Liver (tissue), 9 donors: ENCODE results near the gene ARL14EP. TPM values are rescaled to one million over a fixed set of nuclear protein-coding genes. Genes with fewer than 3 reads are reported as not detected.

Experiments
- DNase-seq: peaks from one replicate; pipeline ENCODE4 v3.0.0-alpha.2; 2017; ENCODE audit warnings: low spot score
- H3K27ac ChIP-seq, 2 donors: one replicate each; pipeline ENCODE4 v1.7.0; 2013; ENCODE audit warnings: inconsistent platforms in 2 of 2, low read length in 2 of 2, control low read depth in 1 of 2, low read depth in 1 of 2, mild to moderate bottlenecking in 1 of 2
- H3K27me3 ChIP-seq, 4 donors: one replicate each; pipeline versions ENCODE4 v1.6.1 to v1.7.0; 2013; ENCODE audit warnings: low read length in 3 of 4, inconsistent platforms in 1 of 4, mild to moderate bottlenecking in 1 of 4, moderate library complexity in 1 of 4; ENCODE audit not compliant: control insufficient read depth in 4 of 4, insufficient read depth in 4 of 4
- H3K36me3 ChIP-seq, 4 donors: one replicate each; pipeline versions ENCODE4 v1.6.1 to v1.7.0; 2013; ENCODE audit warnings: low read length in 3 of 4, mild to moderate bottlenecking in 3 of 4, low read depth in 1 of 4, moderate library complexity in 1 of 4; ENCODE audit not compliant: control insufficient read depth in 4 of 4, insufficient read depth in 3 of 4
- H3K4me1 ChIP-seq, 4 donors: one replicate each; pipeline versions ENCODE4 v1.6.1 to v1.7.0; 2013; ENCODE audit warnings: low read length in 3 of 4, mild to moderate bottlenecking in 3 of 4, moderate library complexity in 1 of 4; ENCODE audit not compliant: control insufficient read depth in 4 of 4, insufficient read depth in 4 of 4
- H3K4me3 ChIP-seq, 3 donors: one replicate each; pipeline versions ENCODE4 v1.6.1 to v1.7.0; 2013; ENCODE audit warnings: low read length in 3 of 3, control low read depth in 1 of 3, low read depth in 1 of 3, mild to moderate bottlenecking in 1 of 3
- H3K9ac ChIP-seq, 2 donors: one replicate each; pipeline ENCODE4 v1.7.0; 2013; ENCODE audit warnings: low read length in 2 of 2, mild to moderate bottlenecking in 2 of 2, moderate library complexity in 2 of 2, control low read depth in 1 of 2, low read depth in 1 of 2
- H3K9me3 ChIP-seq, 4 donors: one replicate each; pipeline versions ENCODE4 v1.6.1 to v1.7.0; 2013; ENCODE audit warnings: low read length in 3 of 4; ENCODE audit not compliant: control insufficient read depth in 4 of 4
- ATF3 ChIP-seq: IDR thresholded peaks from 2 replicates; pipeline ENCODE4 v1.6.1; 2016; ENCODE audit warnings: antibody characterized with exemption
- CTCF ChIP-seq: fragments of 150-350 bp; IDR thresholded peaks from 2 replicates; pipeline ENCODE4 v1.5.1; 2017; ENCODE audit warnings: improper control_type of control experiment, low read depth, low read length; ENCODE audit not compliant: missing input control
- EGR1 ChIP-seq, 2 donors: IDR thresholded peaks; 2 replicates each; pipeline ENCODE4 v1.6.1; 2016 to 2018; ENCODE audit warnings: antibody characterized with exemption in 2 of 2, low read depth in 2 of 2
- FOXA2 ChIP-seq: IDR thresholded peaks from 2 replicates; pipeline ENCODE4 v1.6.1; 2016; ENCODE audit warnings: antibody characterized with exemption
- GABPA ChIP-seq, 2 donors: IDR thresholded peaks in 1 of 2; conservative IDR thresholded peaks in 1 of 2; 2 replicates each; pipeline ENCODE4 v1.6.1; 2016; ENCODE audit warnings: antibody characterized with exemption in 2 of 2, mild to moderate bottlenecking in 1 of 2, moderate library complexity in 1 of 2
- HNF4A ChIP-seq, 2 donors: conservative IDR thresholded peaks; 2 replicates each; pipeline ENCODE4 v1.6.1; 2016; ENCODE audit warnings: antibody characterized with exemption in 2 of 2, mild to moderate bottlenecking in 2 of 2
- HNF4G ChIP-seq: IDR thresholded peaks from 2 replicates; pipeline ENCODE4 v1.6.1; 2016; ENCODE audit warnings: antibody characterized with exemption
- JUND ChIP-seq, 2 donors: IDR thresholded peaks; 2 replicates each; pipeline ENCODE4 v1.6.1; 2016; ENCODE audit warnings: antibody characterized with exemption in 2 of 2
- MAX ChIP-seq: IDR thresholded peaks from 2 replicates; pipeline ENCODE4 v1.6.1; 2016; ENCODE audit warnings: antibody characterized with exemption
- NR2F2 ChIP-seq: IDR thresholded peaks from 2 replicates; pipeline ENCODE4 v1.6.1; 2016; ENCODE audit warnings: antibody characterized with exemption
- RAD21 ChIP-seq, 2 donors: IDR thresholded peaks; 2 replicates each; pipeline ENCODE4 v1.6.1; 2016; ENCODE audit warnings: antibody characterized with exemption in 2 of 2, mild to moderate bottlenecking in 2 of 2
- REST ChIP-seq: IDR thresholded peaks from 2 replicates; pipeline ENCODE4 v1.6.1; 2016; ENCODE audit warnings: antibody characterized with exemption, mild to moderate bottlenecking
- RXRA ChIP-seq, 2 donors: IDR thresholded peaks; 2 replicates each; pipeline ENCODE4 v1.6.1; 2017 to 2018; ENCODE audit warnings: antibody characterized with exemption in 2 of 2, mild to moderate bottlenecking in 1 of 2
- TAF1 ChIP-seq: conservative IDR thresholded peaks from 2 replicates; pipeline ENCODE4 v1.6.1; 2016; ENCODE audit warnings: antibody characterized with exemption, mild to moderate bottlenecking
- YY1 ChIP-seq: IDR thresholded peaks from 2 replicates; pipeline ENCODE4 v1.6.1; 2016; ENCODE audit warnings: antibody characterized with exemption, mild to moderate bottlenecking
- ZBTB33 ChIP-seq: IDR thresholded peaks from 2 replicates; pipeline ENCODE4 v1.6.1; 2016; ENCODE audit warnings: antibody characterized with exemption
- WGBS: extraction: QIAGEN DNeasy Blood & Tissue Kit; methylation state at CpG from one replicate; pipeline ENCODE4 v1.1.7; 2013; 5-methylcytosine and 5-hydroxymethylcytosine counted together
- polyA plus RNA-seq, 2 donors: library from polyadenylated mRNA; stranded (reverse) in 1 of 2; unstranded in 1 of 2; fragments of 200-250 nt in 1 of 2; fragments of >200 nt in 1 of 2; fragmentation: Nextera tagmentation in 1 of 2; extraction: Ambion mirVana in 1 of 2; gene quantifications; one replicate each; pipeline versions ENCODE4 v1.2.1 to v1.2.3, GENCODE V29; 2013 to 2015
- total RNA-seq, 2 donors: library from RNA; depleted of rRNA; stranded (reverse); fragments of >200 nt; gene quantifications; one replicate each; pipeline ENCODE4 v1.2.3, GENCODE V29; 2014
- donor health status: healthy.
- donor health status: healthy.
- donor health status: healthy.
- donor health status: healthy.
- donor health status: healthy.

The ARL14EP gene
- total and polyA plus RNA-seq, 4 donors: 8.2 to 22.9 (median 13.6) TPM

GRCh38 chr11:30312243-30312642 lies 10.7 kb upstream of the ARL14EP start:
- DNase-seq: no peak
- no peak overlapping the region for H3K9ac ChIP-seq
- H3K27me3 ChIP-seq: no peaks in the 10 kb centered on the region
- H3K27ac ChIP-seq: no peak overlapping the region
- H3K36me3 ChIP-seq: no peaks in the 10 kb centered on the region
- TF ChIP-seq RXRA (IDR thresholded peaks at IDR 0.05) (no peak), HNF4G (no peak), EGR1 (IDR thresholded peaks at IDR 0.05; ENCODE audit: low read depth in 2 of 2) (no peak), HNF4A (conservative IDR thresholded peaks at IDR 0.05) (no peak), ATF3 (no peak), YY1 (no peak), JUND (IDR thresholded peaks at IDR 0.05) (no peak), REST (no peak), FOXA2 (no peak), NR2F2 (no peak), RAD21 (IDR thresholded peaks at IDR 0.05) (no peak), MAX (no peak), GABPA (IDR thresholded peaks at IDR 0.05 in 1 of 2, conservative IDR thresholded peaks at IDR 0.05 in 1 of 2) (no peak)
- H3K4me1 ChIP-seq: no peaks in the 10 kb centered on the region
- 66% methylated on average over 1 of the region's 1 CpG for WGBS
- no peak overlapping the region for H3K4me3 ChIP-seq
- no peaks in the 10 kb centered on the region for H3K9me3 ChIP-seq

GRCh38 chr11:30313580-30313979 lies 9.3 kb upstream of the ARL14EP start:
- 91% methylated on average over 2 of the region's 2 CpGs for WGBS
- no peaks in the 10 kb centered on the region for H3K4me1 ChIP-seq
- H3K36me3 ChIP-seq: no peaks in the 10 kb centered on the region

More at GRCh38 chr11:30313580-30313979, 9.3 kb upstream of the ARL14EP start:
- Histone ChIP-seq H3K9ac (no peak overlapping the region), H3K27ac (no peak overlapping the region), H3K4me3 (no peak overlapping the region), H3K27me3 (peaks cover 0 to 3% (median 0%) of the 10 kb centered on the region in 4 donors), H3K9me3 (no peaks in the 10 kb centered on the region)
- no peak for TF ChIP-seq REST
- TF ChIP-seq ZBTB33: no peak
- TF ChIP-seq EGR1 (IDR thresholded peaks at IDR 0.05; ENCODE audit: low read depth in 2 of 2): no peak
- no peak for TF ChIP-seq NR2F2
- no peak for TF ChIP-seq CTCF
- TF ChIP-seq RAD21 (IDR thresholded peaks at IDR 0.05): no peak
- TF ChIP-seq YY1: no peak
- TF ChIP-seq TAF1: no peak
- TF ChIP-seq HNF4A (conservative IDR thresholded peaks at IDR 0.05): no peak
- no peak for DNase-seq
